HepG2 (cell line): ENCODE measurements around the gene RING1. TPM values are rescaled to one million over a fixed set of nuclear protein-coding genes. Genes with fewer than 3 reads are reported as not detected.

ENCODE experiments used
- LBX2 ChIP-seq: sonication (generic); formaldehyde crosslinking; IDR thresholded peaks from 2 replicates; pipeline ENCODE4 v1.5.0; 2020; ENCODE audit warnings: missing genetic modification reagents, mild to moderate bottlenecking, borderline replicate concordance
- NR2F2 ChIP-seq: IDR thresholded peaks from 2 replicates; pipeline ENCODE4 v1.6.1; 2012; ENCODE audit warnings: low read depth, inconsistent platforms, borderline replicate concordance
- REST ChIP-seq, 2 experiments: IDR thresholded peaks; 2 replicates each; pipeline ENCODE4 v1.6.1; 2011 to 2012; ENCODE audit warnings: low read length in 2 of 2, borderline replicate concordance in 1 of 2, low read depth in 1 of 2, mild to moderate bottlenecking in 1 of 2, moderate library complexity in 1 of 2
- SNAPC2 ChIP-seq: sonication (generic); formaldehyde crosslinking; IDR thresholded peaks from 2 replicates; pipeline ENCODE4 v1.8.1; 2022; ENCODE audit warnings: mild to moderate bottlenecking, missing genetic modification reagents
- ZNF512B ChIP-seq: sonication (generic); formaldehyde crosslinking; IDR thresholded peaks from 2 replicates; pipeline ENCODE4 v1.5.1; 2020; ENCODE audit warnings: missing genetic modification reagents, mild to moderate bottlenecking, borderline replicate concordance
- ZNF609 ChIP-seq: sonication (generic); formaldehyde crosslinking; IDR thresholded peaks from 2 replicates; pipeline ENCODE4 v1.4.0; 2020; ENCODE audit warnings: mild to moderate bottlenecking, missing genetic modification reagents, borderline replicate concordance
- ZNF646 ChIP-seq: sonication (generic); formaldehyde crosslinking; IDR thresholded peaks from 2 replicates; pipeline ENCODE4 v1.9.0; 2021; ENCODE audit warnings: mild to moderate bottlenecking, missing genetic modification reagents
- polyA plus RNA-seq, 8 experiments: library from polyadenylated mRNA; depleted of rRNA in 3 of 8; stranded (reverse) in 7 of 8; unstranded in 1 of 8; fragments of >200 nt; fragmentation: Illumina TruSeq in 4 of 8; extraction: Trizol in 4 of 8; gene quantifications; 2 replicates each; pipeline versions ENCODE4 v1.2.1 to v1.2.3, GENCODE V29; 2011 to 2016; ENCODE audit warnings: low read depth in 4 of 8, missing spikeins in 1 of 8, mixed read lengths in 1 of 8; ENCODE audit not compliant: insufficient read depth in 1 of 8
- total RNA-seq, 5 experiments: library from RNA; depleted of rRNA; stranded (reverse); fragments of >200 nt; fragmentation: Illumina TruSeq; extraction: Trizol; gene quantifications; 2 replicates each; pipeline ENCODE4 v1.2.3, GENCODE V29; 2016; ENCODE audit warnings: low read depth in 1 of 5

Gene RING1
- total and polyA plus RNA-seq, 2 of the 13 experiments (the other 11 are each of a cell fraction or from before 2014, with no cell fraction given) = 23.9 to 33.6 TPM

- peak; percentile 49; the same call in 1 of the 2 replicates for TF ChIP-seq ZNF609 (CRISPR knock-in tag)
- no peak for TF ChIP-seq ZNF646 (CRISPR knock-in tag)
- TF ChIP-seq REST (IDR thresholded peaks at IDR 0.05; ENCODE audit: borderline replicate concordance in 1 of 2, low read depth in 1 of 2, low read length in 2 of 2) = no peak
- TF ChIP-seq SNAPC2 (CRISPR knock-in tag) = peak; percentile 79; the same call in 1 of the 2 replicates
- no peak for TF ChIP-seq NR2F2
- 0 out of 2 replicates have a peak, but pooled peaks have one; percentile 44 for TF ChIP-seq ZNF512B
- TF ChIP-seq LBX2 (CRISPR knock-in tag) = 0 out of 2 replicates have a peak, but pooled peaks have one; percentile 13
These were observed 3.7 kb upstream of the RING1 start, which contains the start of gene HSD17B8 (continued) for GRCh38 chr6:33204415-33205190.
